ENCODE results near the gene DSC1. TPM values are rescaled to one million over a fixed set of nuclear protein-coding genes. Genes with fewer than 3 reads are reported as not detected.

The DSC1 gene
- total RNA-seq, 1 experiment from 2014 or later, result not detected

- ChIA-PET CTCF (no interaction called here), POLR2A (no interaction called here)
- no peak overlapping the region for H3K4me3 ChIP-seq (ENCODE audit: low read depth in 2 of 2, low read length in 2 of 2)
- no peak for ATAC-seq
- H3K27me3 ChIP-seq (ENCODE audit: control insufficient read depth, insufficient read depth, low read length), result no peaks in the 10 kb centered on the region
- no peaks in the 10 kb centered on the region for H3K4me1 ChIP-seq (ENCODE audit: control insufficient read depth, insufficient read depth, low read length)
- intact Hi-C loops (cut with micrococcal nuclease; ENCODE audit: unreplicated experiment) (no loop called here), in situ Hi-C loops (cut with HindIII; ENCODE audit: low pct_unique_long_range_greater_than_20kb, low sequenced_read_pairs) (no loop called here)
- H3K9me3 ChIP-seq (ENCODE audit: control insufficient read depth, insufficient read depth, low read depth, low read length), result no peaks in the 10 kb centered on the region
- no peak overlapping the region for H3K27ac ChIP-seq (ENCODE audit: low read length)
- no peak for DNase-seq (ENCODE audit: low read depth, low spot score)
- no TSS peak for BruUV-seq (replicated peaks)
- no peaks in the 10 kb centered on the region for H3K36me3 ChIP-seq (ENCODE audit: control insufficient read depth, insufficient read depth, low read length)
- TF ChIP-seq POLR2AphosphoS5 (IDR thresholded peaks at IDR 0.05; ENCODE audit: low read depth, low read length) (no peak), TCF7L2 (IDR thresholded peaks at IDR 0.05; ENCODE audit: low read depth, low read length) (no peak), REST (IDR thresholded peaks at IDR 0.05; ENCODE audit: insufficient read depth in 1 of 2, low read depth in 2 of 2, low read length in 1 of 2) (no peak), SIN3A (IDR thresholded peaks at IDR 0.05; ENCODE audit: borderline replicate concordance, insufficient read depth, low read depth, low read length) (no peak)
- TF ChIP-seq, protein P1, sequence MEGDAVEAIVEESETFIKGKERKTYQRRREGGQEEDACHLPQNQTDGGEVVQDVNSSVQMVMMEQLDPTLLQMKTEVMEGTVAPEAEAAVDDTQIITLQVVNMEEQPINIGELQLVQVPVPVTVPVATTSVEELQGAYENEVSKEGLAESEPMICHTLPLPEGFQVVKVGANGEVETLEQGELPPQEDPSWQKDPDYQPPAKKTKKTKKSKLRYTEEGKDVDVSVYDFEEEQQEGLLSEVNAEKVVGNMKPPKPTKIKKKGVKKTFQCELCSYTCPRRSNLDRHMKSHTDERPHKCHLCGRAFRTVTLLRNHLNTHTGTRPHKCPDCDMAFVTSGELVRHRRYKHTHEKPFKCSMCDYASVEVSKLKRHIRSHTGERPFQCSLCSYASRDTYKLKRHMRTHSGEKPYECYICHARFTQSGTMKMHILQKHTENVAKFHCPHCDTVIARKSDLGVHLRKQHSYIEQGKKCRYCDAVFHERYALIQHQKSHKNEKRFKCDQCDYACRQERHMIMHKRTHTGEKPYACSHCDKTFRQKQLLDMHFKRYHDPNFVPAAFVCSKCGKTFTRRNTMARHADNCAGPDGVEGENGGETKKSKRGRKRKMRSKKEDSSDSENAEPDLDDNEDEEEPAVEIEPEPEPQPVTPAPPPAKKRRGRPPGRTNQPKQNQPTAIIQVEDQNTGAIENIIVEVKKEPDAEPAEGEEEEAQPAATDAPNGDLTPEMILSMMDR (IDR thresholded peaks at IDR 0.05), result no peak
Measured at GRCh38 chr18:31138709-31139108, 23.9 kb downstream of the DSC1 start.

GRCh38 chr18:31134988-31135529, 27.6 kb downstream of the DSC1 start:
- in situ Hi-C loops (cut with HindIII; ENCODE audit: low pct_unique_long_range_greater_than_20kb, low sequenced_read_pairs) (no loop called here), intact Hi-C loops (cut with micrococcal nuclease; ENCODE audit: unreplicated experiment) (no loop called here)
- DNase-seq (ENCODE audit: low read depth, low spot score) (no peak), ATAC-seq (no peak)
- CTCF ChIA-PET, result no interaction called here
- H3K27me3 ChIP-seq (ENCODE audit: control insufficient read depth, insufficient read depth, low read length), result no peaks in the 10 kb centered on the region
- H3K9me3 ChIP-seq (ENCODE audit: control insufficient read depth, insufficient read depth, low read depth, low read length), result no peaks in the 10 kb centered on the region
- H3K36me3 ChIP-seq (ENCODE audit: control insufficient read depth, insufficient read depth, low read length), result no peaks in the 10 kb centered on the region
- H3K4me1 ChIP-seq (ENCODE audit: control insufficient read depth, insufficient read depth, low read length), result no peaks in the 10 kb centered on the region
- TF ChIP-seq SIN3A (IDR thresholded peaks at IDR 0.05; ENCODE audit: borderline replicate concordance, insufficient read depth, low read depth, low read length) (no peak), POLR2AphosphoS5 (IDR thresholded peaks at IDR 0.05; ENCODE audit: low read depth, low read length) (no peak), TCF7L2 (IDR thresholded peaks at IDR 0.05; ENCODE audit: low read depth, low read length) (no peak), REST (IDR thresholded peaks at IDR 0.05; ENCODE audit: insufficient read depth in 1 of 2, low read depth in 2 of 2, low read length in 1 of 2) (no peak)
- TF ChIP-seq, protein P1 (IDR thresholded peaks at IDR 0.05), result no peak
- POLR2A ChIA-PET, result no interaction called here
- H3K27ac ChIP-seq (ENCODE audit: low read length), result no peak overlapping the region
- no TSS peak for BruUV-seq (replicated peaks)
- no peak overlapping the region for H3K4me3 ChIP-seq (ENCODE audit: low read depth in 2 of 2, low read length in 2 of 2)

Measured in Panc1 (cell line).